Keratinocyte (primary cell): ENCODE results near the gene RYR1.

Source experiments
- CTCF ChIP-seq, 3 experiments: IDR thresholded peaks in 1 of 3; conservative IDR thresholded peaks in 1 of 3; optimal IDR thresholded peaks in 1 of 3; 2 replicates in 2 of 3; 3 replicates in 1 of 3; pipeline versions ENCODE3 to v1.5.1; 2011; ENCODE audit warnings: low read length in 3 of 3, mild to moderate bottlenecking in 3 of 3, moderate library complexity in 2 of 3, control low read depth in 1 of 3, inconsistent platforms in 1 of 3; ENCODE audit not compliant: insufficient read depth in 2 of 3; ENCODE audit errors: extremely low read depth in 1 of 3
- EZH2 ChIP-seq: IDR thresholded peaks from one replicate; pipeline ENCODE4 v1.6.1; 2012; ENCODE audit warnings: inconsistent platforms, mild to moderate bottlenecking, low read length, moderate library complexity

GRCh38 chr19:38402967-38403674 lies 30.4 kb upstream of the RYR1 start, which contains the start of gene FAM98C:
- peak; percentile 68 to 89 (median 86) for TF ChIP-seq CTCF (optimal IDR thresholded peaks at IDR 0.05 in 1 of 3, IDR thresholded peaks at IDR 0.05 in 1 of 3, conservative IDR thresholded peaks at IDR 0.05 in 1 of 3; ENCODE audit: extremely low read depth in 1 of 3, insufficient read depth in 2 of 3, low read length in 3 of 3)
- no peak for TF ChIP-seq EZH2
